Measurements from ENCODE around the gene EVA1C. TPM values are rescaled to one million over a fixed set of nuclear protein-coding genes. Genes with fewer than 3 reads are reported as not detected.

EVA1C gene
- 10 to 100 TPM; 14.7 to 27.8 (median 15.8) TPM for total RNA-seq
- total RNA-seq (2013) = 12.2 TPM

- H3K9me3 Mint-ChIP-seq = peaks cover 0 to 2% of the 10 kb centered on the region in 2 donors
- under 1% methylated on average over 104 of the region's 104 CpGs for WGBS (ENCODE audit: insufficient coverage)
- Histone ChIP-seq H3K4me1 (ENCODE audit: control insufficient read depth, insufficient read depth, low read length) (peaks cover 49% of the 10 kb centered on the region), H3K27me3 (ENCODE audit: control insufficient read depth, insufficient read depth, low read length) (no peaks in the 10 kb centered on the region), H3K4me3 (ENCODE audit: low read length) (peak within 1 kb of the TSS; percentile 83), H3K36me3 (ENCODE audit: control insufficient read depth, insufficient read depth, low read length) (no peaks in the 10 kb centered on the region), H3K27ac (ENCODE audit: low read length) (peak within 1 kb of the TSS; percentile 94), H3K9me3 (ENCODE audit: control insufficient read depth, insufficient read depth, low read length) (no peaks in the 10 kb centered on the region)
- TF ChIP-seq CTCF (IDR thresholded peaks at IDR 0.05) = no peak
- intact Hi-C loops (cut with micrococcal nuclease) = loop anchor here (10.0 kb wide), 1 partner anchor 82 kb away; no protein-coding TSS in a partner anchor
- peaks cover 0 to 2% of the 10 kb centered on the region in 2 donors for H3K27me3 Mint-ChIP-seq (ENCODE audit: low read depth in 2 of 2)
- DNase-seq = peak; percentile 60 to 88
- peaks cover 60 to 77% of the 10 kb centered on the region in 2 donors for H3K4me1 Mint-ChIP-seq
- peak within 1 kb of the TSS; percentile 80 to 90 for H3K27ac Mint-ChIP-seq
- H3K36me3 Mint-ChIP-seq = no peaks in the 10 kb centered on the region
- peak; percentile 62 to 68 (median 64) for ATAC-seq
- peak within 1 kb of the TSS; percentile 97 for H3K4me3 Mint-ChIP-seq
Observed at GRCh38 chr21:32412162-32413014, at the start of gene EVA1C. EVA1C (plus strand) TSS chr21:32412706; CDS start chr21:32412854, 148 bp downstream.

- Histone ChIP-seq H3K4me1 (ENCODE audit: control insufficient read depth, insufficient read depth, low read length) (no peaks in the 10 kb centered on the region), H3K27me3 (ENCODE audit: control insufficient read depth, insufficient read depth, low read length) (no peaks in the 10 kb centered on the region), H3K27ac (ENCODE audit: low read length) (no peak overlapping the region), H3K9me3 (ENCODE audit: control insufficient read depth, insufficient read depth, low read length) (no peaks in the 10 kb centered on the region), H3K4me3 (ENCODE audit: low read length) (no peak overlapping the region), H3K36me3 (ENCODE audit: control insufficient read depth, insufficient read depth, low read length) (peaks cover 74% of the 10 kb centered on the region)
- intact Hi-C loops (cut with micrococcal nuclease) = no loop called here
- H3K4me3 Mint-ChIP-seq = no peak overlapping the region
- H3K27ac Mint-ChIP-seq = peak overlapping the region in 1 of 2 donors; percentile 31
- peaks cover 8% of the 10 kb centered on the region for H3K36me3 Mint-ChIP-seq
- no peak for DNase-seq
- no peak for ATAC-seq
- 61% methylated on average over 7 of the region's 7 CpGs for WGBS (ENCODE audit: insufficient coverage)
- H3K4me1 Mint-ChIP-seq = no peaks in the 10 kb centered on the region
- H3K9me3 Mint-ChIP-seq = no peaks in the 10 kb centered on the region
- no peaks in the 10 kb centered on the region for H3K27me3 Mint-ChIP-seq (ENCODE audit: low read depth in 2 of 2)
- no peak for TF ChIP-seq CTCF (IDR thresholded peaks at IDR 0.05)
Observed at GRCh38 chr21:32364387-32364786, 48.1 kb upstream of the EVA1C start.

GRCh38 chr21:32364796-32365195 lies 47.7 kb upstream of the EVA1C start:
- Mint-ChIP-seq H3K4me3 (no peak overlapping the region), H3K9me3 (no peaks in the 10 kb centered on the region), H3K4me1 (no peaks in the 10 kb centered on the region), H3K36me3 (peaks cover 8% of the 10 kb centered on the region), H3K27me3 (ENCODE audit: low read depth in 2 of 2) (no peaks in the 10 kb centered on the region), H3K27ac (peak overlapping the region in 1 of 2 donors; percentile 31)
- H3K4me3 ChIP-seq (ENCODE audit: low read length) = no peak overlapping the region
- H3K27ac ChIP-seq (ENCODE audit: low read length) = no peak overlapping the region
- ATAC-seq = no peak
- 97% methylated on average over 4 of the region's 4 CpGs for WGBS (ENCODE audit: insufficient coverage)
- no peak for TF ChIP-seq CTCF (IDR thresholded peaks at IDR 0.05)
- H3K36me3 ChIP-seq (ENCODE audit: control insufficient read depth, insufficient read depth, low read length) = peaks cover 70% of the 10 kb centered on the region
- no peak for DNase-seq
- no peaks in the 10 kb centered on the region for H3K9me3 ChIP-seq (ENCODE audit: control insufficient read depth, insufficient read depth, low read length)
- intact Hi-C loops (cut with micrococcal nuclease) = no loop called here
- H3K4me1 ChIP-seq (ENCODE audit: control insufficient read depth, insufficient read depth, low read length) = no peaks in the 10 kb centered on the region
- no peaks in the 10 kb centered on the region for H3K27me3 ChIP-seq (ENCODE audit: control insufficient read depth, insufficient read depth, low read length)

Data from natural killer cell (primary cell).